Mucosa of stomach (tissue), 1 donor: ENCODE measurements around the gene BICDL2.
A peak's percentile ranks its signal among the peaks of the same experiment; 100 is the strongest.

Experiments used
- H3K27me3 ChIP-seq: one replicate; pipeline ENCODE4 v1.7.0; 2013; ENCODE audit warnings: mild to moderate bottlenecking, low read length; ENCODE audit not compliant: control insufficient read depth, insufficient read depth
- H3K36me3 ChIP-seq: one replicate; pipeline ENCODE4 v1.7.0; 2013; ENCODE audit warnings: low read length; ENCODE audit not compliant: control insufficient read depth, insufficient read depth
- H3K4me1 ChIP-seq: one replicate; pipeline ENCODE4 v1.7.0; 2013; ENCODE audit warnings: mild to moderate bottlenecking, low read length; ENCODE audit not compliant: control insufficient read depth, insufficient read depth
- H3K4me3 ChIP-seq: one replicate; pipeline ENCODE4 v1.7.0; 2013; ENCODE audit warnings: low read length
- H3K9ac ChIP-seq: one replicate; pipeline ENCODE4 v1.7.0; 2013; ENCODE audit warnings: mild to moderate bottlenecking, low read length, moderate library complexity
- H3K9me3 ChIP-seq: one replicate; pipeline ENCODE4 v1.7.0; 2013; ENCODE audit warnings: mild to moderate bottlenecking, low read length, moderate library complexity; ENCODE audit not compliant: control insufficient read depth
- donor health status: Pancreatic carcinoma.

Gene BICDL2

DNA sequence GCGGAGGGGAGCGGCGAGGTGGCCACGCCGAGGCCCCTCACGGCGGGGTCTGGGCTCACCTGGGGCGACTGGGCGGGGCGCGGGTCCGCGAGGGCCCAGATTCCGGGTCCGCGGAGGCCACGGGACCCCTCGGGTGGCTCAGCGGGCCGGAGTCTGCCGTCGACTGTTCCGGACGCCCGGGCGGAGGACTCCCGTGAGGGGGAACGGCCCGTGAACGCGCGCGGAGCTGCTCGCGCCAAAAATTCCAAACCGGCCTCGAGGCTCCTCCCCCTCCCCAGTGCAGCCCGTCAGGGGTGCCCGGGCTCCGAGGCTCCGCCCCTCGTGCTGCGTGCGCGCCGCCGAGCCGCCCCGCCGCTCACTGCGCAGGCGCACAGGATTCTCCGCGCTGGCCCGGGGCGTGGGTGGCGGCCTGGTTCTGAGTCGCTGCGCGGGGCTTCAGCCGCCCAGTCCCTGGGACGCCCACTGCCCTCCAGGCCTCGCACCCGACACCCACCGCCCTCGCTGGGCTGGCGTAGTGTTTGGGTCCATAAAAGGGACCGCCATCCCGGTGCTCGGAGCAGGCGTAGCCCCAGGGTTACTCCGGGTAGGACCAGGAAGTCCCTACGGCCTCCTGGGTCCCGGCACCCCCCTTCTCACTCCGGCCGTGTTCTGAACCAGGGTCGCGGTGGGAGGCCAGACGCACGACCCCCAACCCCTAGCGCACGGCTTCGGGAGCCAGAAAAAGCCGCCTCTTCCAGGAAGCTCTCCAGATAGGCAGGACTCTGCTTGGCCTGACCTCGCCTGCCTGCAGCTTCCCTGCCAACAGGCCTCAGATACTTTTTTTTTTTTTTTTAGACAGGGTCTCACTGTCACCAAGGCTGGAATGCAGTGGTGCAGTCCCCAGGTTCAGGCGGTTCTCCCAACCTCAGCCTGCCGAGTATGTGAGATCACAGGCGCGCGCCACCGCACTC, 56.2 kb downstream of the BICDL2 start, which contains the start of gene PKMYT1:
TSS of gene PKMYT1 (minus strand) at position 220 of the 950 bp plus-strand sequence. CDS start 789 bp downstream, outside the sequence.
- Histone ChIP-seq H3K4me1 (peaks cover 33% of the 10 kb centered on the region), H3K27me3 (peaks cover 6% of the 10 kb centered on the region), H3K4me3 (peak within 1 kb of the TSS; percentile 47), H3K9ac (peak within 1 kb of the TSS; percentile 94), H3K36me3 (no peaks in the 10 kb centered on the region), H3K9me3 (no peaks in the 10 kb centered on the region)

GRCh38 chr16:2979669-2980226, 57.0 kb downstream of the BICDL2 start:
- Histone ChIP-seq H3K9me3 (no peaks in the 10 kb centered on the region), H3K36me3 (no peaks in the 10 kb centered on the region), H3K9ac (peak overlapping the region; percentile 34), H3K27me3 (peaks cover 3% of the 10 kb centered on the region), H3K4me1 (peaks cover 30% of the 10 kb centered on the region), H3K4me3 (peak overlapping the region; percentile 47)
